IMR-90 (cell line): ENCODE results near the gene RPTOR.

ENCODE experiments used
- CEBPB ChIP-seq: IDR thresholded peaks from 2 replicates; pipeline ENCODE4 v1.6.1; 2012; ENCODE audit warnings: low read depth, low read length, improper control_type of control experiment
- CHD1 ChIP-seq: IDR thresholded peaks from 2 replicates; pipeline ENCODE4 v1.6.1; 2012; ENCODE audit warnings: low read depth, low read length, improper control_type of control experiment
- FOS ChIP-seq: fragments of 150-350 bp; IDR thresholded peaks from 2 replicates; pipeline ENCODE4 v1.6.1; 2016; ENCODE audit warnings: low read depth, low read length
- MAFK ChIP-seq: IDR thresholded peaks from 2 replicates; pipeline ENCODE4 v1.6.1; 2012; ENCODE audit warnings: low read depth, low read length, improper control_type of control experiment
- MAZ ChIP-seq: IDR thresholded peaks from 2 replicates; pipeline ENCODE4 v1.6.1; 2012; ENCODE audit warnings: low read depth, mild to moderate bottlenecking, low read length, improper control_type of control experiment, moderate library complexity, borderline replicate concordance
- MXI1 ChIP-seq: IDR thresholded peaks from 2 replicates; pipeline ENCODE4 v1.6.1; 2012; ENCODE audit warnings: low read depth, mild to moderate bottlenecking, low read length, moderate library complexity, borderline replicate concordance
- POLR2A ChIP-seq: IDR thresholded peaks from 2 replicates; pipeline ENCODE4 v1.6.1; 2012; ENCODE audit warnings: mild to moderate bottlenecking, low read depth, low read length
- RAD21 ChIP-seq: IDR thresholded peaks from 2 replicates; pipeline ENCODE4 v1.6.1; 2012; ENCODE audit warnings: low read length, improper control_type of control experiment
- RCOR1 ChIP-seq: IDR thresholded peaks from 2 replicates; pipeline ENCODE4 v1.6.1; 2012; ENCODE audit warnings: mild to moderate bottlenecking, low read length, improper control_type of control experiment; ENCODE audit not compliant: insufficient replicate concordance
- RFX5 ChIP-seq: IDR thresholded peaks from 2 replicates; pipeline ENCODE4 v1.8.0; 2012; ENCODE audit warnings: low read depth, mild to moderate bottlenecking, low read length, moderate library complexity
- USF2 ChIP-seq: fragments of 150-350 bp; IDR thresholded peaks from 2 replicates; pipeline ENCODE4 v1.6.1; 2017; ENCODE audit warnings: mild to moderate bottlenecking, antibody characterized with exemption, low read length, low read depth
- TF ChIP-seq, protein P1 (sequence below): conservative IDR thresholded peaks from 2 replicates; pipeline ENCODE4 v1.5.1; 2012; ENCODE audit warnings: mild to moderate bottlenecking, low read depth, low read length, improper control_type of control experiment
- TF ChIP-seq, protein P2 (sequence below): fragments of 150-350 bp; IDR thresholded peaks from 2 replicates; pipeline ENCODE4 v1.6.1; 2016; ENCODE audit warnings: low read depth, mild to moderate bottlenecking, low read length, moderate library complexity, borderline replicate concordance

DNA sequence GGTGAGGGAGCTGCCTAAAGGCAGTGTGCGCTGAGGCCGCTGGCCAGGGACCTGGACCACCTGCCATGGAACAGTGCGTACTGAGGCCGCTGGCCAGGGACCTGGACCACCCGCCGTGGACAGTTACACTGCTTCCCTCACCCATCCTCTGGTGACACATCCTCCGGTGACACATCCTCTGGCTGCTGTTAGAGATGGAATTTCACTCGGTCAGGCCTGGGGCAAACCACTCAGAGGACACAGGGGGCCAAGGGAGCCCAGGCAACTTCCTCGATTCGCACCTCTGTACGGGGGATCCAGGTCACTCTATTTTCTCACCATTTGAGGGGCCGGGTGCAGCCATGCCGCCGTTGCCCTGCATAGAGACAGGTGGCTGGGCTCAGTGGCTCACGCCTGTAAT, 32.4 kb upstream of the RPTOR start:
- TF ChIP-seq, protein P1, sequence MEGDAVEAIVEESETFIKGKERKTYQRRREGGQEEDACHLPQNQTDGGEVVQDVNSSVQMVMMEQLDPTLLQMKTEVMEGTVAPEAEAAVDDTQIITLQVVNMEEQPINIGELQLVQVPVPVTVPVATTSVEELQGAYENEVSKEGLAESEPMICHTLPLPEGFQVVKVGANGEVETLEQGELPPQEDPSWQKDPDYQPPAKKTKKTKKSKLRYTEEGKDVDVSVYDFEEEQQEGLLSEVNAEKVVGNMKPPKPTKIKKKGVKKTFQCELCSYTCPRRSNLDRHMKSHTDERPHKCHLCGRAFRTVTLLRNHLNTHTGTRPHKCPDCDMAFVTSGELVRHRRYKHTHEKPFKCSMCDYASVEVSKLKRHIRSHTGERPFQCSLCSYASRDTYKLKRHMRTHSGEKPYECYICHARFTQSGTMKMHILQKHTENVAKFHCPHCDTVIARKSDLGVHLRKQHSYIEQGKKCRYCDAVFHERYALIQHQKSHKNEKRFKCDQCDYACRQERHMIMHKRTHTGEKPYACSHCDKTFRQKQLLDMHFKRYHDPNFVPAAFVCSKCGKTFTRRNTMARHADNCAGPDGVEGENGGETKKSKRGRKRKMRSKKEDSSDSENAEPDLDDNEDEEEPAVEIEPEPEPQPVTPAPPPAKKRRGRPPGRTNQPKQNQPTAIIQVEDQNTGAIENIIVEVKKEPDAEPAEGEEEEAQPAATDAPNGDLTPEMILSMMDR: no peak
- no peak for TF ChIP-seq POLR2A
- TF ChIP-seq, protein P2, sequence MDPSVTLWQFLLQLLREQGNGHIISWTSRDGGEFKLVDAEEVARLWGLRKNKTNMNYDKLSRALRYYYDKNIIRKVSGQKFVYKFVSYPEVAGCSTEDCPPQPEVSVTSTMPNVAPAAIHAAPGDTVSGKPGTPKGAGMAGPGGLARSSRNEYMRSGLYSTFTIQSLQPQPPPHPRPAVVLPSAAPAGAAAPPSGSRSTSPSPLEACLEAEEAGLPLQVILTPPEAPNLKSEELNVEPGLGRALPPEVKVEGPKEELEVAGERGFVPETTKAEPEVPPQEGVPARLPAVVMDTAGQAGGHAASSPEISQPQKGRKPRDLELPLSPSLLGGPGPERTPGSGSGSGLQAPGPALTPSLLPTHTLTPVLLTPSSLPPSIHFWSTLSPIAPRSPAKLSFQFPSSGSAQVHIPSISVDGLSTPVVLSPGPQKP: no peak
- no peak for TF ChIP-seq CHD1
- TF ChIP-seq MAZ: no peak
- no peak for TF ChIP-seq CEBPB
- no peak for TF ChIP-seq RCOR1
- no peak for TF ChIP-seq RFX5
- TF ChIP-seq USF2: no peak
- TF ChIP-seq FOS: peak; percentile 65; the same call in 1 of the 2 replicates
- TF ChIP-seq RAD21: no peak
- TF ChIP-seq MAFK: no peak
- TF ChIP-seq MXI1: no peak
